ENCODE measurements around the gene FGF3. TPM values are rescaled to one million over a fixed set of nuclear protein-coding genes. Genes with fewer than 3 reads are reported as not detected.

FGF3 gene
- total RNA-seq, 2 experiments from 2014 or later, result not detected

- POLR2A ChIA-PET, result no interaction called here
- H3K27me3 Mint-ChIP-seq, result peaks cover 32% of the 10 kb centered on the region
- DNase-seq, result no peak
Observed at GRCh38 chr11:69828971-69829344, 9.7 kb upstream of the FGF3 start.

DNA sequence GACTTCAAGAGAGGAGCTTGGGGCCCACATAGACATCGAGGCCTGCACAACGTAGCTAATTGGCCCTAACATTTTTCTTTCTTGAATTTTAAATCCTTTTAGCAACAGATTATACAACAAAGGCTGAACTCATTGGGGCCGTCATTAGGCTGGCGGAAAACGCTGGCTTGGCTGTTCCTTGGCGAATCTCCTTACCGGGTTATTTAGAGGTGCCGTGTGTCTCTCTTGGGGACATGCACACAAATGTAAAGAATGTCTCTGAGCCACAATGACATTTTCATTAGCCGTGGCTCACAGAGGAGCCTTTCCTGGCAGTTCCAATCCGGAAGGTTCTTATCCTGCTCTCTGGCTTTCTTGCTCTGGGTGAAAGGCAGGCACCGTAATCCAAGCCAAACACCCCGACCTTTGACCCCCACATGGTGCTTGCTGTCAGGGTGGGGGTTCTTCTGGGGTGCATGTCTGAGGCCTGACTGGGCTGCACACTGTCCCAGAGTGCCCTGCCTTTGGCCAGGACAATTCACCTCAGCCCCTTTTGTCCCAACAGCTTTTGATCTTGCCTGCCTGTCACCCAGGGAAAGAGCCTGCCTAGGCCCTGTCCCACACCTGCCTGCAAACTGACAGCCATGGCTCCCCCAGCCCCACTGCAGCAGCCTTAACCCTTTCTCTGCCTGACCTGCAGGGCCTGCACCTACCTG lies 9.2 kb upstream of the FGF3 start:
- TF ChIP-seq, protein P1, sequence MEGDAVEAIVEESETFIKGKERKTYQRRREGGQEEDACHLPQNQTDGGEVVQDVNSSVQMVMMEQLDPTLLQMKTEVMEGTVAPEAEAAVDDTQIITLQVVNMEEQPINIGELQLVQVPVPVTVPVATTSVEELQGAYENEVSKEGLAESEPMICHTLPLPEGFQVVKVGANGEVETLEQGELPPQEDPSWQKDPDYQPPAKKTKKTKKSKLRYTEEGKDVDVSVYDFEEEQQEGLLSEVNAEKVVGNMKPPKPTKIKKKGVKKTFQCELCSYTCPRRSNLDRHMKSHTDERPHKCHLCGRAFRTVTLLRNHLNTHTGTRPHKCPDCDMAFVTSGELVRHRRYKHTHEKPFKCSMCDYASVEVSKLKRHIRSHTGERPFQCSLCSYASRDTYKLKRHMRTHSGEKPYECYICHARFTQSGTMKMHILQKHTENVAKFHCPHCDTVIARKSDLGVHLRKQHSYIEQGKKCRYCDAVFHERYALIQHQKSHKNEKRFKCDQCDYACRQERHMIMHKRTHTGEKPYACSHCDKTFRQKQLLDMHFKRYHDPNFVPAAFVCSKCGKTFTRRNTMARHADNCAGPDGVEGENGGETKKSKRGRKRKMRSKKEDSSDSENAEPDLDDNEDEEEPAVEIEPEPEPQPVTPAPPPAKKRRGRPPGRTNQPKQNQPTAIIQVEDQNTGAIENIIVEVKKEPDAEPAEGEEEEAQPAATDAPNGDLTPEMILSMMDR (IDR thresholded peaks at IDR 0.05), result no peak
- intact Hi-C loops (cut with DNase I, micrococcal nuclease), result no loop called here

More at GRCh38 chr11:69828971-69829344, 9.7 kb upstream of the FGF3 start:
- Mint-ChIP-seq H3K27ac (no peak overlapping the region), H3K4me1 (ENCODE audit: low read depth) (no peaks in the 10 kb centered on the region), H3K9me3 (no peaks in the 10 kb centered on the region), H3K4me3 (no peak overlapping the region), H3K36me3 (ENCODE audit: low read depth) (no peaks in the 10 kb centered on the region)
- CTCF ChIA-PET, result no interaction called here
- no peak overlapping the region for H3K27ac ChIP-seq (ENCODE audit: low read depth in 1 of 2, low read length in 2 of 2)
- ATAC-seq (ENCODE audit: poor library complexity), result no peak
- peaks cover 0 to 5% of the 10 kb centered on the region in 2 experiments for H3K9me3 ChIP-seq (ENCODE audit: control insufficient read depth in 1 of 2, insufficient read depth in 1 of 2, low read length in 2 of 2)
- peaks cover 9 to 11% of the 10 kb centered on the region in 2 experiments for H3K27me3 ChIP-seq (ENCODE audit: control insufficient read depth in 1 of 2, insufficient read depth in 2 of 2, low read length in 2 of 2)
- H3K36me3 ChIP-seq (ENCODE audit: insufficient read depth, low read length), result no peaks in the 10 kb centered on the region
- no peak overlapping the region for H3K4me3 ChIP-seq (ENCODE audit: low read length)
- intact Hi-C loops (cut with DNase I, micrococcal nuclease), result no loop called here
- H3K4me1 ChIP-seq (ENCODE audit: insufficient read depth, low read length), result no peaks in the 10 kb centered on the region
- TF ChIP-seq, protein P1 (IDR thresholded peaks at IDR 0.05), result no peak

GRCh38 chr11:69826773-69827172 lies 7.6 kb upstream of the FGF3 start:
- Mint-ChIP-seq H3K36me3 (ENCODE audit: low read depth) (no peaks in the 10 kb centered on the region), H3K4me1 (ENCODE audit: low read depth) (no peaks in the 10 kb centered on the region), H3K4me3 (no peak overlapping the region), H3K27ac (no peak overlapping the region), H3K27me3 (peaks cover 28% of the 10 kb centered on the region), H3K9me3 (no peaks in the 10 kb centered on the region)
- Histone ChIP-seq H3K9me3 (ENCODE audit: control insufficient read depth in 1 of 2, insufficient read depth in 1 of 2, low read length in 2 of 2) (peaks cover 0 to 6% of the 10 kb centered on the region in 2 experiments), H3K27ac (ENCODE audit: low read depth in 1 of 2, low read length in 2 of 2) (no peak overlapping the region), H3K27me3 (ENCODE audit: control insufficient read depth in 1 of 2, insufficient read depth in 2 of 2, low read length in 2 of 2) (peaks cover 3 to 4% of the 10 kb centered on the region in 2 experiments), H3K4me1 (ENCODE audit: insufficient read depth, low read length) (no peaks in the 10 kb centered on the region), H3K4me3 (ENCODE audit: low read length) (no peak overlapping the region), H3K36me3 (ENCODE audit: insufficient read depth, low read length) (no peaks in the 10 kb centered on the region)
- ATAC-seq (ENCODE audit: poor library complexity) (no peak), DNase-seq (no peak)
- ChIA-PET CTCF (interaction anchor here (0.5 kb wide), 1 partner anchor 667 kb away, joined by 4 read pairs; no protein-coding TSS in a partner anchor), POLR2A (no interaction called here)
- TF ChIP-seq, protein P1 (IDR thresholded peaks at IDR 0.05), result no peak
- intact Hi-C loops (cut with DNase I, micrococcal nuclease), result no loop called here

More for the DNA sequence above, 9.2 kb upstream of the FGF3 start:
- DNase-seq (no peak), ATAC-seq (ENCODE audit: poor library complexity) (no peak)
- POLR2A ChIA-PET, result no interaction called here
- H3K27ac ChIP-seq (ENCODE audit: low read depth in 1 of 2, low read length in 2 of 2), result no peak overlapping the region
- CTCF ChIA-PET, result no interaction called here
- peaks cover 9 to 11% of the 10 kb centered on the region in 2 experiments for H3K27me3 ChIP-seq (ENCODE audit: control insufficient read depth in 1 of 2, insufficient read depth in 2 of 2, low read length in 2 of 2)
- peaks cover 0 to 5% of the 10 kb centered on the region in 2 experiments for H3K9me3 ChIP-seq (ENCODE audit: control insufficient read depth in 1 of 2, insufficient read depth in 1 of 2, low read length in 2 of 2)
- Mint-ChIP-seq H3K4me3 (no peak overlapping the region), H3K36me3 (ENCODE audit: low read depth) (no peaks in the 10 kb centered on the region), H3K27me3 (peaks cover 30% of the 10 kb centered on the region), H3K9me3 (no peaks in the 10 kb centered on the region), H3K4me1 (ENCODE audit: low read depth) (no peaks in the 10 kb centered on the region), H3K27ac (no peak overlapping the region)
- no peaks in the 10 kb centered on the region for H3K4me1 ChIP-seq (ENCODE audit: insufficient read depth, low read length)
- H3K4me3 ChIP-seq (ENCODE audit: low read length), result no peak overlapping the region
- no peaks in the 10 kb centered on the region for H3K36me3 ChIP-seq (ENCODE audit: insufficient read depth, low read length)

Measured in CD4-positive, alpha-beta T cell (primary cell).